Trophoblast cell (in vitro differentiated cells and primary cell): ENCODE measurements around the gene NLRP6.
"Not testable (repeated sequence)": the region's sequence is repeated elsewhere in the genome, so short reads cannot be mapped to it uniquely, and the experiment has no call there.

ENCODE experiments used
- DNase-seq, 2 donors: peaks; one replicate each; pipeline ENCODE4 v3.0.0-alpha.2; 2016
- H2AFZ ChIP-seq: 2 replicates; pipeline ENCODE4 v1.6.1; 2013; ENCODE audit warnings: low read length, moderate library complexity, mild to moderate bottlenecking; ENCODE audit not compliant: insufficient read depth, poor library complexity
- H2AK5ac ChIP-seq: 2 replicates; pipeline ENCODE4 v1.6.1; 2013; ENCODE audit warnings: mild to moderate bottlenecking, low read length
- H2BK120ac ChIP-seq: 2 replicates; pipeline ENCODE4 v1.6.1; 2013; ENCODE audit warnings: low read length, mild to moderate bottlenecking, moderate library complexity; ENCODE audit not compliant: insufficient read depth, poor library complexity
- H2BK12ac ChIP-seq: 2 replicates; pipeline ENCODE4 v1.6.1; 2013; ENCODE audit warnings: mild to moderate bottlenecking, low read length, moderate library complexity
- H2BK5ac ChIP-seq: 2 replicates; pipeline ENCODE4 v1.6.1; 2013; ENCODE audit warnings: low read length, low read depth, moderate library complexity, mild to moderate bottlenecking; ENCODE audit not compliant: poor library complexity
- H3K14ac ChIP-seq: 2 replicates; pipeline ENCODE4 v1.6.1; 2013; ENCODE audit warnings: mild to moderate bottlenecking, low read length
- H3K18ac ChIP-seq: 2 replicates; pipeline ENCODE4 v1.6.1; 2013; ENCODE audit warnings: mild to moderate bottlenecking, low read length
- H3K23ac ChIP-seq: 2 replicates; pipeline ENCODE4 v1.6.1; 2013; ENCODE audit warnings: low read length
- H3K27ac ChIP-seq: 2 replicates; pipeline ENCODE4 v1.5.1; 2013; ENCODE audit warnings: low read depth, mild to moderate bottlenecking, inconsistent platforms, low read length, moderate library complexity
- H3K27me3 ChIP-seq: 2 replicates; pipeline ENCODE4 v1.6.1; 2013; ENCODE audit warnings: inconsistent platforms, mild to moderate bottlenecking, low read length, moderate library complexity; ENCODE audit not compliant: insufficient read depth
- H3K36me3 ChIP-seq, 2 experiments: 1 replicate in 1 of 2; 2 replicates in 1 of 2; pipeline ENCODE4 v1.6.1; 2013; ENCODE audit warnings: low read length in 2 of 2, mild to moderate bottlenecking in 2 of 2, moderate library complexity in 1 of 2; ENCODE audit not compliant: insufficient read depth in 2 of 2, control insufficient read depth in 1 of 2
- H3K4ac ChIP-seq: 2 replicates; pipeline ENCODE4 v1.6.1; 2013; ENCODE audit warnings: low read depth, mild to moderate bottlenecking, low read length, moderate library complexity
- H3K4me1 ChIP-seq, 2 experiments: 1 replicate in 1 of 2; 2 replicates in 1 of 2; pipeline ENCODE4 v1.6.1; 2013; ENCODE audit warnings: low read length in 2 of 2, mild to moderate bottlenecking in 2 of 2, moderate library complexity in 1 of 2; ENCODE audit not compliant: insufficient read depth in 2 of 2, control insufficient read depth in 1 of 2
- H3K4me2 ChIP-seq: 2 replicates; pipeline ENCODE4 v1.6.1; 2013; ENCODE audit warnings: inconsistent platforms, mild to moderate bottlenecking, low read length, moderate library complexity
- H3K4me3 ChIP-seq: 2 replicates; pipeline ENCODE4 v1.5.1; 2013; ENCODE audit warnings: mild to moderate bottlenecking, low read depth, low read length, inconsistent platforms
- H3K79me1 ChIP-seq: one replicate; pipeline ENCODE4 v1.6.1; 2013; ENCODE audit warnings: low read length
- H3K79me2 ChIP-seq: 2 replicates; pipeline ENCODE4 v1.6.1; 2013; ENCODE audit warnings: low read length, mild to moderate bottlenecking; ENCODE audit not compliant: control insufficient read depth, insufficient read depth, poor library complexity
- H3K9ac ChIP-seq: 2 replicates; pipeline ENCODE4 v1.6.1; 2013; ENCODE audit warnings: mild to moderate bottlenecking, low read length
- H3K9me3 ChIP-seq: 2 replicates; pipeline ENCODE4 v1.6.1; 2013; ENCODE audit warnings: low read depth, mild to moderate bottlenecking, control low read depth, inconsistent platforms, low read length; ENCODE audit not compliant: insufficient read depth
- H4K12ac ChIP-seq: 2 replicates; pipeline ENCODE4 v1.6.1; 2013; ENCODE audit warnings: low read depth, mild to moderate bottlenecking, low read length, moderate library complexity
- H4K8ac ChIP-seq: 2 replicates; pipeline ENCODE4 v1.6.1; 2013; ENCODE audit warnings: low read depth, mild to moderate bottlenecking, low read length, moderate library complexity
- H4K91ac ChIP-seq: one replicate; pipeline ENCODE4 v1.6.1; 2013; ENCODE audit warnings: low read depth, mild to moderate bottlenecking, low read length, moderate library complexity
- WGBS: extraction: QIAGEN DNeasy Blood & Tissue Kit; methylation state at CpG from one replicate; pipeline ENCODE4 v1.1.7; 2013; ENCODE audit warnings: missing lambda C conversion rate; ENCODE audit not compliant: insufficient read length, insufficient coverage; ENCODE audit errors: extremely low coverage; 5-methylcytosine and 5-hydroxymethylcytosine counted together

NLRP6 gene

DNA sequence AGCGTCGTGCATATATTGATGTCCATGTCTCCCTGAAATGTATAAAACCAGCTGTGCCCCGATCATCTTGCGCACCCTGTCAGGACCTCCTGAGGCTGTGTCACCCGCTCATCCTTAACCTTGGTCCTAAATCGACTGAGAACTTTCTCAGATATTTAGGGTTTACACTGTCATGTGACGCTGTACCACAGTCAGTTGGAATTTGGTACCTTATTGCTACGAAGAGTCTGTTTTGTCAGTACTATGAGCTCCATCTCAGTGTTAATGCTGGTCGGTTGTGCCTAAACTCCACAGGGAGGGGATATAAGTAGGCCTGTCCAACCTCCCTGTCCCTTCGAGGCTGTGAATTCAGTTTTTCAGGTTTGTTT is 27.6 kb downstream of the NLRP6 start:
- Histone ChIP-seq H3K79me2 (no peaks in the 10 kb centered on the region), H3K9me3 (no peaks in the 10 kb centered on the region), H3K9ac (no peak overlapping the region), H3K79me1 (peaks cover 7% of the 10 kb centered on the region), H2BK12ac (no peak overlapping the region), H3K4me1 (peaks cover 12 to 19% of the 10 kb centered on the region in 2 experiments), H3K27ac (no peak overlapping the region), H3K4ac (no peak overlapping the region), H4K91ac (no peak overlapping the region), H3K23ac (no peak overlapping the region), H3K36me3 (no peaks in the 10 kb centered on the region), H3K18ac (no peak overlapping the region), H3K4me2 (no peak overlapping the region), H3K27me3 (no peaks in the 10 kb centered on the region), H3K14ac (no peak overlapping the region), H2AFZ (no peak overlapping the region), H2BK120ac (no peak overlapping the region), H4K8ac (no peak overlapping the region), H4K12ac (no peak overlapping the region), H2BK5ac (no peak overlapping the region), H2AK5ac (peak overlapping the region; percentile 69), H3K4me3 (no peak overlapping the region)
- no CpG with 5 or more reads among the region's 10 CpGs for WGBS
- no peak for DNase-seq

DNA sequence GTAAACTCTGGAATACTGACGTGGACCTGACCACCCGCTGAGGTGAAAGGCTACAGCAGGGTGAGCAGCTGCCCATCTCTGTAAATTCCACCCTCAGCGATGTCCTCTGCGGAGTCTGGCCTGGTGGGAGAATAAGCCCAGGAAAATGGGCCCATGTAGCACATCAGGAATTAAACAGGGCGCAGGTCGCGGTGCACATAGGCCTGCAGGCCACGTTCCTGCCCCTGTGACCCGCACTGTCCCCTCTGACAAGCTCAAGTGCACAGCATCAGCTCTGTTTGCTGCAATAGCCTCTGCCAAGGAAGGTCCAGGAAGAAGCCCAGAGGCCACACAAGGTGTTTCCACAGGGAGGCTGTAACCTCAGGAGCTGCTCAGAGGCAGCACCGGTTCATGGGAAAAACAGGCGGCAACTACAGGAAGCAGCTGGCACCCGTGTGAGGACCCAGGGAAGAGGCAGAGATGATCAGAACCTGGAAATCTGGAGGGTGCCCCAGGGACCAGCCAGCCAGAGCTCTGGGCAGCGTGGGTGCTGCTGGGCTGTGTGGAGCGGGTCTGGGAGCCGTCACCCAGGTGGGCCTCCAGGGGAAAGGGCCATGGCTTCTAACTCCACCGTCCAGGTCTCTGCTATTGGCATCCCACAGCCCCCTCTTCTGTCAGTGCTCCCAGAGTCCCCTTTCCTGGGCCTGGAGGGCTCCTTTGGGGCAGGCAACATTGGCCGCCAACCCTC is 28.6 kb downstream of the NLRP6 start:
- Histone ChIP-seq H3K79me2 (no peaks in the 10 kb centered on the region), H3K4me2 (no peak overlapping the region), H3K4me3 (no peak overlapping the region), H4K8ac (peak overlapping the region; percentile 17), H3K79me1 (peaks cover 7% of the 10 kb centered on the region), H2AFZ (peak overlapping the region; percentile 17), H2AK5ac (peak overlapping the region; percentile 38), H4K91ac (peak overlapping the region; percentile 55), H3K18ac (peak overlapping the region; percentile 29), H3K14ac (peak overlapping the region; percentile 59), H3K9me3 (no peaks in the 10 kb centered on the region), H3K23ac (no peak overlapping the region), H3K4me1 (peaks cover 12 to 19% of the 10 kb centered on the region in 2 experiments), H4K12ac (no peak overlapping the region), H3K9ac (no peak overlapping the region), H3K36me3 (no peaks in the 10 kb centered on the region), H3K27ac (no peak overlapping the region), H2BK12ac (peak overlapping the region; percentile 89), H3K4ac (peak overlapping the region; percentile 33), H2BK120ac (peak overlapping the region; percentile 29), H2BK5ac (no peak overlapping the region), H3K27me3 (no peaks in the 10 kb centered on the region)
- DNase-seq: no peak
- WGBS: no CpG with 5 or more reads among the region's 17 CpGs

DNA sequence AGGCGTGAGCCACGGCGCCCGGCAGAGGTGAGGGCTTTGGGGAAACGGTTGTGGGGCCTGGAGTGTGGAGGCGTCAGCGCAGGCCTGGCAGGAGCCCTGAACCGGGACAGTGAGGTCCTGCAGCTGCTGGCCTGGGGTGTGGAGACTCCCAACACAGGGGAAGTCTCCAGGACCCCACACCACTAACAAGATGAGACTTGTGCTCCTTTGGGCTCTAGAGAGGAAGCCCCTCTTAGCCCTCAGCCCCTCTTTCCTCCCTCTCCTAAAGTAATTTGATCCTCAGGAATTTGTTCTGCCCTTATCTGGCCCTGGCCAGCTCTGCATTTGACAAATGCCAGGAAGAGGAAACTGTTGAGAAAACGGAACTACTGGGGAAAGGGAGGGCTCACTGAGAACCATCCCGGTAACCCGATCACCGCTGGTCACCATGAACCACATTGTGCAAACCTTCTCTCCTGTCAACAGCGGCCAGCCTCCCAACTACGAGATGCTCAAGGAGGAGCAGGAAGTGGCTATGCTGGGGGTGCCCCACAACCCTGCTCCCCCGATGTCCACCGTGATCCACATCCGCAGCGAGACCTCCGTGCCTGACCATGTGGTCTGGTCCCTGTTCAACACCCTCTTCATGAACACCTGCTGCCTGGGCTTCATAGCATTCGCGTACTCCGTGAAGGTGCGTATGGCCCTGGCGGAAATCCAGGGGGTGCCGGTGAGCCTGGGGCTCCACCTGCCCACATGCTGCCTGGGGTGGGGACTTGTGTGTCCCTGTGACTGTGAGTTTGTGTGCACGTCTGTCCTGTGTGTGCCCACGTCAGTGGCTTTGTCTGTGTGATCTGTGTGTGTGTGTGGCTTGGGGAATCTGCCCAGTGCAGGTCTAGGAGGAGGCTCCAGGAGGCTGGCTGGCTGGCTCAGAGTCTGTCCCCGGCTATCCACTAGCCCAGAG is 29.8 kb downstream of the NLRP6 start, which contains the start of gene IFITM2:
TSS of gene IFITM2 (plus strand) at position 51 of the 943 bp plus-strand sequence. CDS start at position 428, 377 bp downstream.
- not testable (repeated sequence) for H4K12ac ChIP-seq, H3K9me3 ChIP-seq, H3K9ac ChIP-seq, H3K23ac ChIP-seq, H3K79me2 ChIP-seq, H3K36me3 ChIP-seq, H3K79me1 ChIP-seq, H2BK5ac ChIP-seq, H3K27me3 ChIP-seq
- H3K4me1 ChIP-seq: peaks cover 12 to 19% of the 10 kb centered on the region in 2 experiments
- peak within 1 kb of the TSS; percentile 33 for H3K4ac ChIP-seq
- H3K18ac ChIP-seq: peak within 1 kb of the TSS; percentile 42
- peak within 1 kb of the TSS; percentile 32 for H3K27ac ChIP-seq
- H2AFZ ChIP-seq: peak within 1 kb of the TSS; percentile 17
- H2BK12ac ChIP-seq: peak within 1 kb of the TSS; percentile 89
- H4K91ac ChIP-seq: peak within 1 kb of the TSS; percentile 84
- WGBS: no CpG with 5 or more reads among the region's 28 CpGs
- H4K8ac ChIP-seq: peak within 1 kb of the TSS; percentile 67
- H2BK120ac ChIP-seq: peak within 1 kb of the TSS; percentile 61
- DNase-seq: peak in 1 of 2 donors; percentile 44
- peak within 1 kb of the TSS; percentile 56 for H3K4me2 ChIP-seq
- H2AK5ac ChIP-seq: peak within 1 kb of the TSS; percentile 38
- peak within 1 kb of the TSS; percentile 51 for H3K4me3 ChIP-seq
- peak within 1 kb of the TSS; percentile 59 for H3K14ac ChIP-seq

DNA sequence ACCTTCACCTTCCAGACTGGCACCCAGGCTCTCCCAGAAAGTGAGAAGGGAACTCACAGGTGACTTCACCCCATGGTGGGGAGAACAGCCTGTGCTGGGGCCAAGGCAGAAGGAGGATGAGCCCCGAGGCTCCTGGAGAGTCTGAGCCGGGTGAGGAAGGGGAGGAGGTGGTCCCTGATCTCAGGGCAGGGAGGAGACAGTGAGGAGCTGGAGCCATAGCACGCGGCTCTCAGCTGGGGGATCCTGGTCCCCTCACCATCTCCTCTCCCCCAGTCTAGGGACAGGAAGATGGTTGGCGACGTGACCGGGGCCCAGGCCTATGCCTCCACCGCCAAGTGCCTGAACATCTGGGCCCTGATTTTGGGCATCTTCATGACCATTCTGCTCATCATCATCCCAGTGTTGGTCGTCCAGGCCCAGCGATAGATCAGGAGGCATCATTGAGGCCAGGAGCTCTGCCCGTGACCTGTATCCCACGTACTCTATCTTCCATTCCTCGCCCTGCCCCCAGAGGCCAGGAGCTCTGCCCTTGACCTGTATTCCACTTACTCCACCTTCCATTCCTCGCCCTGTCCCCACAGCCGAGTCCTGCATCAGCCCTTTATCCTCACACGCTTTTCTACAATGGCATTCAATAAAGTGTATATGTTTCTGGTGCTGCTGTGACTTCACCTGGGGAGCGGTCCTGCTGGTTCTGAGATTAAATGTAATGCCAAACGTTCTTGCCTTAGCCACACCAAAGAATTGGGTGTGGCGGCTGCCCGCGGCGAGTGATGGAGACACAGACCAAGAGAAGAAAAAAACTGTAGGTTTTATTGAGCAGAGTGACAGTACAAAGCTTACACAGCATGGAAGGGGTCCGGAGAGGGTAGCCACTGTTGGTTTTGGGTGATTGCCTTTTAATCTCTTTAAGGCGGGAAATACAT is 30.8 kb downstream of the NLRP6 start:
- H4K12ac ChIP-seq, H2AK5ac ChIP-seq, H3K27ac ChIP-seq, H2BK120ac ChIP-seq, H2AFZ ChIP-seq, H3K9me3 ChIP-seq, H3K79me2 ChIP-seq, H3K4me2 ChIP-seq, H3K18ac ChIP-seq, H3K27me3 ChIP-seq, H3K9ac ChIP-seq, H3K4me3 ChIP-seq, H4K91ac ChIP-seq, H3K36me3 ChIP-seq, H4K8ac ChIP-seq, H2BK12ac ChIP-seq, H3K4ac ChIP-seq, H3K23ac ChIP-seq, H2BK5ac ChIP-seq, H3K14ac ChIP-seq: not testable (repeated sequence)
- peak; percentile 90 to 94 for DNase-seq
- WGBS: no CpG with 5 or more reads among the region's 24 CpGs
- Histone ChIP-seq H3K79me1 (peaks cover 12% of the 10 kb centered on the region), H3K4me1 (peaks cover 18 to 24% of the 10 kb centered on the region in 2 experiments)
